HEK293 (cell line): ENCODE results near the gene PRKCZ.
A peak's percentile ranks its signal among the peaks of the same experiment; 100 is the strongest.

Source experiments
- FEZF1 ChIP-seq: fragments of 450-650 bp; formaldehyde crosslinking; IDR thresholded peaks from 2 replicates; pipeline ENCODE4 v1.5.1; 2016; ENCODE audit warnings: missing biosample characterization, missing genetic modification characterization
- HIC1 ChIP-seq: fragments of 450-650 bp; formaldehyde crosslinking; IDR thresholded peaks from 2 replicates; pipeline ENCODE4 v1.5.1; 2016; ENCODE audit warnings: missing biosample characterization, missing genetic modification characterization
- KLF1 ChIP-seq: fragments of 450-650 bp; formaldehyde crosslinking; IDR thresholded peaks from 2 replicates; pipeline ENCODE4 v1.5.1; 2016; ENCODE audit warnings: missing biosample characterization, missing genetic modification characterization
- KLF8 ChIP-seq: fragments of 450-650 bp; formaldehyde crosslinking; IDR thresholded peaks from 2 replicates; pipeline ENCODE4 v1.5.1; 2016; ENCODE audit warnings: missing biosample characterization, missing genetic modification characterization
- KLF9 ChIP-seq: fragments of 450-650 bp; formaldehyde crosslinking; IDR thresholded peaks from 2 replicates; pipeline ENCODE4 v1.5.1; 2016; ENCODE audit warnings: missing biosample characterization, missing genetic modification characterization, low read depth
- PRDM4 ChIP-seq: fragments of 450-650 bp; formaldehyde crosslinking; IDR thresholded peaks from 2 replicates; pipeline ENCODE4 v1.5.1; 2017; ENCODE audit warnings: missing biosample characterization, missing genetic modification characterization
- PRDM6 ChIP-seq: fragments of 450-650 bp; formaldehyde crosslinking; IDR thresholded peaks from 2 replicates; pipeline ENCODE4 v1.5.1; 2017; ENCODE audit warnings: missing biosample characterization, missing genetic modification characterization
- REPIN1 ChIP-seq: fragments of 450-650 bp; formaldehyde crosslinking; IDR thresholded peaks from 2 replicates; pipeline ENCODE4 v1.5.1; 2017; ENCODE audit warnings: missing biosample characterization, missing genetic modification characterization, low read depth
- SCRT1 ChIP-seq: fragments of 450-650 bp; formaldehyde crosslinking; IDR thresholded peaks from 2 replicates; pipeline ENCODE4 v1.5.1; 2016; ENCODE audit warnings: missing biosample characterization, missing genetic modification characterization, borderline replicate concordance
- SP7 ChIP-seq: fragments of 450-650 bp; formaldehyde crosslinking; IDR thresholded peaks from 2 replicates; pipeline ENCODE4 v1.5.1; 2016; ENCODE audit warnings: missing biosample characterization, missing genetic modification characterization
- ZBTB20 ChIP-seq: fragments of 450-650 bp; formaldehyde crosslinking; IDR thresholded peaks from 2 replicates; pipeline ENCODE4 v1.5.1; 2016; ENCODE audit warnings: missing biosample characterization, missing genetic modification characterization
- ZFHX2 ChIP-seq: fragments of 450-650 bp; formaldehyde crosslinking; conservative IDR thresholded peaks from 2 replicates; pipeline ENCODE4 v1.5.1; 2016; ENCODE audit warnings: missing biosample characterization, missing genetic modification characterization
- ZFP41 ChIP-seq: fragments of 450-650 bp; formaldehyde crosslinking; IDR thresholded peaks from 2 replicates; pipeline ENCODE4 v1.5.1; 2016; ENCODE audit warnings: missing biosample characterization, missing genetic modification characterization, borderline replicate concordance
- ZNF10 ChIP-seq: fragments of 450-650 bp; formaldehyde crosslinking; IDR thresholded peaks from 2 replicates; pipeline ENCODE4 v1.5.1; 2017; ENCODE audit warnings: missing biosample characterization, missing genetic modification characterization
- ZNF140 ChIP-seq: fragments of 450-650 bp; formaldehyde crosslinking; IDR thresholded peaks from 2 replicates; pipeline ENCODE4 v1.5.1; 2016; ENCODE audit warnings: missing biosample characterization, missing genetic modification characterization
- ZNF169 ChIP-seq: fragments of 450-650 bp; formaldehyde crosslinking; IDR thresholded peaks from 2 replicates; pipeline ENCODE4 v1.5.1; 2016; ENCODE audit warnings: missing biosample characterization, missing genetic modification characterization
- ZNF37A ChIP-seq: fragments of 450-650 bp; IDR thresholded peaks from 2 replicates; pipeline ENCODE4 v1.5.1; 2018; ENCODE audit warnings: missing biosample characterization, missing genetic modification characterization
- ZNF391 ChIP-seq: fragments of 450-650 bp; formaldehyde crosslinking; IDR thresholded peaks from 2 replicates; pipeline ENCODE4 v1.5.1; 2016; ENCODE audit warnings: low read depth, missing biosample characterization, missing genetic modification characterization, borderline replicate concordance
- ZNF501 ChIP-seq: fragments of 450-650 bp; formaldehyde crosslinking; IDR thresholded peaks from 2 replicates; pipeline ENCODE4 v1.5.1; 2016; ENCODE audit warnings: missing biosample characterization, missing genetic modification characterization
- ZNF510 ChIP-seq: fragments of 450-650 bp; formaldehyde crosslinking; IDR thresholded peaks from 2 replicates; pipeline ENCODE4 v1.5.1; 2018; ENCODE audit warnings: mild to moderate bottlenecking, missing genetic modification characterization, missing biosample characterization; ENCODE audit not compliant: insufficient replicate concordance
- ZNF560 ChIP-seq: fragments of 450-650 bp; formaldehyde crosslinking; IDR thresholded peaks from 2 replicates; pipeline ENCODE4 v1.5.1; 2017; ENCODE audit warnings: missing biosample characterization, missing genetic modification characterization, borderline replicate concordance
- ZNF677 ChIP-seq: fragments of 450-650 bp; IDR thresholded peaks from 2 replicates; pipeline ENCODE4 v1.5.0; 2018; ENCODE audit warnings: missing biosample characterization, mild to moderate bottlenecking, missing genetic modification characterization, moderate library complexity
- ZSCAN23 ChIP-seq: fragments of 450-650 bp; formaldehyde crosslinking; IDR thresholded peaks from 2 replicates; pipeline ENCODE4 v1.5.1; 2016; ENCODE audit warnings: missing biosample characterization, missing genetic modification characterization
- TF ChIP-seq, protein P1 (sequence below): fragments of 450-650 bp; formaldehyde crosslinking; optimal IDR thresholded peaks from 2 replicates; pipeline ENCODE3; 2016; ENCODE audit warnings: missing biosample characterization, mild to moderate bottlenecking, missing genetic modification characterization
- TF ChIP-seq, protein P2 (sequence below): fragments of 450-650 bp; formaldehyde crosslinking; IDR thresholded peaks from 2 replicates; pipeline ENCODE4 v1.5.1; 2017; ENCODE audit warnings: missing biosample characterization, missing genetic modification characterization
- TF ChIP-seq, protein P3 (sequence below): fragments of 450-650 bp; formaldehyde crosslinking; IDR thresholded peaks from 2 replicates; pipeline ENCODE4 v1.5.1; 2016; ENCODE audit warnings: missing biosample characterization, missing genetic modification characterization
- TF ChIP-seq, protein P4 (sequence below): fragments of 450-650 bp; formaldehyde crosslinking; IDR thresholded peaks from 2 replicates; pipeline ENCODE4 v1.5.1; 2016; ENCODE audit warnings: missing biosample characterization, missing genetic modification characterization
- TF ChIP-seq, protein P5 (sequence below): fragments of 450-650 bp; formaldehyde crosslinking; IDR thresholded peaks from 2 replicates; pipeline ENCODE4 v1.5.1; 2016; ENCODE audit warnings: missing biosample characterization, missing genetic modification characterization

Gene PRKCZ

DNA sequence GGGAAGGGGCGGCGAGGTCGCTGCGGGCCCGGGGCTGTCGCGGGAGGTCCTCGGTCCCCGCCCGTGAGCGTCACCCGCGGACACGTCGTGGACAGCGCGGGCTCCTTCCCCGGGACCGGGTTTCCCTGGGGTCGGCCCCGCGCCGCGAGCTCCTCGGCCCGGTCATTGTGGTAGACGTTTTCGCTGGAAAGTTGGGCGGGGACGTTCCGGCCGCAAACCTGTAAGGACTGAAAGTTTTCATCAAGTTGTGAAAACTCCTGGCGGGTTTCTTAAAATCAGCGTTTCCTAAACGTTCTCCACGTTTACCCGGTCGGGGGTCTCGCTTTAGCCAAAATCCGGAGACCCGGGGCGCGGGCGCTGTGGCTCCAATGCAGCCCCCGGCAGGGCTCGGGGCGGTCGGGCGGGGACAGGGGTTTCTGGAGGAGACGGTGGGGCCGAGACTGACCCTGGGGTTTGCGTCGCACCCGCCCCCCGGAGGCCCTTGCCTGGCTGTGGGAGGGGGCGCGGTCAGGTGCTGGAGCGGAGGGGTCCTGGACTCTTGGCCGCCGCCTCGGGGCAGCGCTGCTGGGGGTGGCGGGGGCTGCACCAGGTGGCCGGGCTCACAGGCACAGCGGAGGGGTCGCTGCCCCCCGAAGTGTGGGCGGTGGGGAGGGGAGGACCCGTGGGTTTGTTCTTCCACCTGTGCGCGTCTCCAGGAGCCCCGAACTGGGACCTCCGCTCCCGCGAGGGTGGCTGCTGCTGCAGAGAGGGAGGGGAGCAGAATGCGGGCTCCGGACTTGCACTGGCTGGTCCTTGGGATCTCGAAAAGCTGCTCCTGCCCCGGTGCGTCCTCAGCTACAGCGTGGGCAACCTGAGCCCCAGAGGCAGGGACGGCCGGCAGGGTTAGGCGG is 827 bp downstream of the PRKCZ start (continued):
- TF ChIP-seq PRDM6 (no peak), ZNF560 (tag by site-specific recombination) (no peak), SP7 (no peak), ZBTB20 (peak; percentile 14; the same call in 1 of the 2 replicates), REPIN1 (tag by site-specific recombination) (no peak), KLF8 (tag by site-specific recombination) (peak; percentile 69; the same call in 1 of the 2 replicates), KLF1 (tag by site-specific recombination) (peak; percentile 42; the same call in 1 of the 2 replicates), ZFHX2 (tag by site-specific recombination) (peak; percentile 79), ZSCAN23 (tag by site-specific recombination) (no peak), ZFP41 (no peak), ZNF501 (no peak), ZNF677 (no peak), KLF9 (tag by site-specific recombination) (peak; percentile 22), SCRT1 (tag by site-specific recombination) (no peak), ZNF169 (no peak), ZNF10 (no peak), ZNF37A (no peak), HIC1 (tag by site-specific recombination) (no peak), ZNF510 (tag by site-specific recombination) (no peak), PRDM4 (no peak), ZNF140 (no peak), FEZF1 (tag by site-specific recombination) (no peak), ZNF391 (tag by site-specific recombination) (no peak)
- TF ChIP-seq, protein P1, sequence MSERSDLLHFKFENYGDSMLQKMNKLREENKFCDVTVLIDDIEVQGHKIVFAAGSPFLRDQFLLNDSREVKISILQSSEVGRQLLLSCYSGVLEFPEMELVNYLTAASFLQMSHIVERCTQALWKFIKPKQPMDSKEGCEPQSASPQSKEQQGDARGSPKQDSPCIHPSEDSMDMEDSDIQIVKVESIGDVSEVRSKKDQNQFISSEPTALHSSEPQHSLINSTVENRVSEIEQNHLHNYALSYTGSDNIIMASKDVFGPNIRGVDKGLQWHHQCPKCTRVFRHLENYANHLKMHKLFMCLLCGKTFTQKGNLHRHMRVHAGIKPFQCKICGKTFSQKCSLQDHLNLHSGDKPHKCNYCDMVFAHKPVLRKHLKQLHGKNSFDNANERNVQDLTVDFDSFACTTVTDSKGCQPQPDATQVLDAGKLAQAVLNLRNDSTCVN (tag by site-specific recombination), result peak; percentile 87
- TF ChIP-seq, protein P2, sequence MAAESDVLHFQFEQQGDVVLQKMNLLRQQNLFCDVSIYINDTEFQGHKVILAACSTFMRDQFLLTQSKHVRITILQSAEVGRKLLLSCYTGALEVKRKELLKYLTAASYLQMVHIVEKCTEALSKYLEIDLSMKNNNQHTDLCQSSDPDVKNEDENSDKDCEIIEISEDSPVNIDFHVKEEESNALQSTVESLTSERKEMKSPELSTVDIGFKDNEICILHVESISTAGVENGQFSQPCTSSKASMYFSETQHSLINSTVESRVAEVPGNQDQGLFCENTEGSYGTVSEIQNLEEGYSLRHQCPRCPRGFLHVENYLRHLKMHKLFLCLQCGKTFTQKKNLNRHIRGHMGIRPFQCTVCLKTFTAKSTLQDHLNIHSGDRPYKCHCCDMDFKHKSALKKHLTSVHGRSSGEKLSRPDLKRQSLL, result no peak
- TF ChIP-seq, protein P3, sequence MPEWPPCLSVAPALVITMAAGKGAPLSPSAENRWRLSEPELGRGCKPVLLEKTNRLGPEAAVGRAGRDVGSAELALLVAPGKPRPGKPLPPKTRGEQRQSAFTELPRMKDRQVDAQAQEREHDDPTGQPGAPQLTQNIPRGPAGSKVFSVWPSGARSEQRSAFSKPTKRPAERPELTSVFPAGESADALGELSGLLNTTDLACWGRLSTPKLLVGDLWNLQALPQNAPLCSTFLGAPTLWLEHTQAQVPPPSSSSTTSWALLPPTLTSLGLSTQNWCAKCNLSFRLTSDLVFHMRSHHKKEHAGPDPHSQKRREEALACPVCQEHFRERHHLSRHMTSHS (tag by site-specific recombination), result no peak
- TF ChIP-seq, protein P4, sequence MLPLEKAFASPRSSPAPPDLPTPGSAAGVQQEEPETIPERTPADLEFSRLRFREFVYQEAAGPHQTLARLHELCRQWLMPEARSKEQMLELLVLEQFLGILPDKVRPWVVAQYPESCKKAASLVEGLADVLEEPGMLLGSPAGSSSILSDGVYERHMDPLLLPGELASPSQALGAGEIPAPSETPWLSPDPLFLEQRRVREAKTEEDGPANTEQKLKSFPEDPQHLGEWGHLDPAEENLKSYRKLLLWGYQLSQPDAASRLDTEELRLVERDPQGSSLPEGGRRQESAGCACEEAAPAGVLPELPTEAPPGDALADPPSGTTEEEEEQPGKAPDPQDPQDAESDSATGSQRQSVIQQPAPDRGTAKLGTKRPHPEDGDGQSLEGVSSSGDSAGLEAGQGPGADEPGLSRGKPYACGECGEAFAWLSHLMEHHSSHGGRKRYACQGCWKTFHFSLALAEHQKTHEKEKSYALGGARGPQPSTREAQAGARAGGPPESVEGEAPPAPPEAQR, result no peak
- TF ChIP-seq, protein P5, sequence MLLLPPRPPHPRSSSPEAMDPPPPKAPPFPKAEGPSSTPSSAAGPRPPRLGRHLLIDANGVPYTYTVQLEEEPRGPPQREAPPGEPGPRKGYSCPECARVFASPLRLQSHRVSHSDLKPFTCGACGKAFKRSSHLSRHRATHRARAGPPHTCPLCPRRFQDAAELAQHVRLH (tag by site-specific recombination), result no peak
